ENCODE data around the gene UGT1A6. TPM values are rescaled to one million over a fixed set of nuclear protein-coding genes. Genes with fewer than 3 reads are reported as not detected.

Gene UGT1A6
- total RNA-seq, 1 experiment from 2014 or later = 2.2 TPM

DNA sequence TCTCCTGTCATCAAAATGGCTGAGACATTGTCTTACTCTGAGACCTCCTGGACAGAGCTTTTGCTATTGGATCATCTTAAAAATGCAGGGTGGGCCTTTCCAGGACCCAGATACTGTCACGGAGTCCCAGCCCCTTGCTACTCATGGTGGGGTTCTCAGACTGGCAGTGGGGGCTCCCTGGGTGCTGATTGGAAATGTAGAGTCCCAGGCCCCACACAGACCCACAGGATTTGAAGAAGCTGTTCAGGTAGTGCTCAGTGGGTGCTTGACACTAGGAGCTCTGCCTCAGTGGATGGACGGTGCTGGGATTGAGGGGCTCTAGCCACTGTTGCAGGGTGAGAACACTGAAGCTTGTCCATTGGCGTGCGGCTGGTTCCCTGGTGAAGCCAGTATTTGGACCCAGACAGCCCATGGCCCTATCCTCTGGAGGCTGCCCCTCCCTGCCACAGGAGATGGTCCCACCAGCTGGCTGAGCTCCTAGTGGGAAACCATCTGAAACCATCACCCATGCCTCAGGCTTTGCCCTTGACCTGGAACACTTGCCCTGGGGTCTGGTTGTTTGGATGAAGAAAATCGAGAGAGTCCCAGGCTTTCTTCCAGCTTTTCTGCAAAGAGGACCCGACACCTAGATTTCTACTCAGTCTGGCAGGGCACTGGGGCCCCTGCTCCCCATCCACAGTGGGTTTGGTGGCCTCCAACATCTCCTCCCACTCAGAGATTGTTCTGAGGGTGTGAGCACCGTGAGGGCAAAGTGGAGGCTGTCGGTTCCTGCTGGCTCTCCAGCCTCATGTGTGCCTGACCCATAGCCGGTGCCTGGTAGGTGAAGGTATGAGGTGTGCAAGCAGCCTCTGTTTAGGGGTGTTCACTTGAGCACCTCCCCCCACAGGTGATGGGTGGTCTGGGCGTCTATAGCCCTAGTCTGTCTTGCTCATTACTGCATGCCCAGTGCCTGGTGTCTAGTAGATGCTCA lies 115.6 kb downstream of the UGT1A6 start:
- ChIA-PET CTCF (no interaction called here), POLR2A (ENCODE audit: unreplicated experiment) (no interaction called here)
- no peak for ATAC-seq
- intact Hi-C loops (cut with micrococcal nuclease) = no loop called here
- Histone ChIP-seq H3K4me1 (ENCODE audit: insufficient read depth, low read length) (no peaks in the 10 kb centered on the region), H3K27ac (ENCODE audit: low read length) (no peak overlapping the region), H3K36me3 (ENCODE audit: low read depth, low read length) (no peaks in the 10 kb centered on the region), H3K9me2 (replicated peaks; ENCODE audit: low read length) (no peaks in the 10 kb centered on the region), H3K9me3 (ENCODE audit: low read length) (no peaks in the 10 kb centered on the region), H3K79me2 (ENCODE audit: low read length) (no peaks in the 10 kb centered on the region), H4K20me1 (ENCODE audit: low read length) (no peaks in the 10 kb centered on the region), H3K9ac (ENCODE audit: low read length) (no peak overlapping the region), H3K4me3 (ENCODE audit: low read length) (no peak overlapping the region), H3K4me2 (ENCODE audit: low read length) (no peak overlapping the region), H3F3A (ENCODE audit: low read length, unreplicated experiment) (no peaks in the 10 kb centered on the region), H2AFZ (ENCODE audit: low read length) (no peak overlapping the region), H3K27me3 (ENCODE audit: low read length) (no peaks in the 10 kb centered on the region)
- BruUV-seq (replicated peaks) = no TSS peak
- TF ChIP-seq EZH2 (IDR thresholded peaks at IDR 0.05; ENCODE audit: low read length, unreplicated experiment) = no peak
- no peak for TF ChIP-seq CTCF (conservative IDR thresholded peaks at IDR 0.05; ENCODE audit: low read depth, low read length)
- TF ChIP-seq EZH2phosphoT487 (IDR thresholded peaks at IDR 0.05; ENCODE audit: borderline replicate concordance, low read length) = no peak
- no peak for DNase-seq

DNA sequence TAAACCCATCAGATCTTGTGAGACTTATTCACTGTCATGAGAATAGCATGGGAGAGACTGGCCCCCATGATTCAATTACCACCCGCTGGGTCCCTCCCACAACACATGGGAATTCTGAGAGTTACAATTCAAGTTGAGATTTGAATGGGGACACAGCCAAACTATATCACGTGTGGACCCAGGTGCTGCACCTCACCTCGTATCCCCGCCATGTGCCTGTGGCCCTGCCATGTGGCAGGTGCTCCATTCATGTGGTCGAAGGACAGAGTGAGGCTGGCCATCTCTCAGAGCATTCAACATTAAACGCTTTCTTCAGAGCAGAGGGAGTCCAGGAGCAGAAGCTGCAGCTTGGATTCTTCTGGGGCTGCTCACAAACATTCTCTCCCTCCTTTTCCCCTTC lies 117.7 kb downstream of the UGT1A6 start:
- Histone ChIP-seq H3K4me3 (ENCODE audit: low read length) (no peak overlapping the region), H3K9me3 (ENCODE audit: low read length) (no peaks in the 10 kb centered on the region), H2AFZ (ENCODE audit: low read length) (no peak overlapping the region), H3K4me1 (ENCODE audit: insufficient read depth, low read length) (no peaks in the 10 kb centered on the region), H3K9me2 (replicated peaks; ENCODE audit: low read length) (no peaks in the 10 kb centered on the region), H3K27ac (ENCODE audit: low read length) (no peak overlapping the region), H3F3A (ENCODE audit: low read length, unreplicated experiment) (no peaks in the 10 kb centered on the region), H4K20me1 (ENCODE audit: low read length) (no peaks in the 10 kb centered on the region), H3K79me2 (ENCODE audit: low read length) (no peaks in the 10 kb centered on the region), H3K27me3 (ENCODE audit: low read length) (no peaks in the 10 kb centered on the region), H3K36me3 (ENCODE audit: low read depth, low read length) (no peaks in the 10 kb centered on the region), H3K4me2 (ENCODE audit: low read length) (no peak overlapping the region), H3K9ac (ENCODE audit: low read length) (no peak overlapping the region)
- ChIA-PET POLR2A (ENCODE audit: unreplicated experiment) (no interaction called here), CTCF (no interaction called here)
- TF ChIP-seq EZH2phosphoT487 (IDR thresholded peaks at IDR 0.05; ENCODE audit: borderline replicate concordance, low read length) (no peak), CTCF (conservative IDR thresholded peaks at IDR 0.05; ENCODE audit: low read depth, low read length) (no peak), EZH2 (IDR thresholded peaks at IDR 0.05; ENCODE audit: low read length, unreplicated experiment) (no peak)
- DNase-seq (no peak), ATAC-seq (no peak)
- intact Hi-C loops (cut with micrococcal nuclease) = no loop called here
- BruUV-seq (replicated peaks) = no TSS peak

DNA sequence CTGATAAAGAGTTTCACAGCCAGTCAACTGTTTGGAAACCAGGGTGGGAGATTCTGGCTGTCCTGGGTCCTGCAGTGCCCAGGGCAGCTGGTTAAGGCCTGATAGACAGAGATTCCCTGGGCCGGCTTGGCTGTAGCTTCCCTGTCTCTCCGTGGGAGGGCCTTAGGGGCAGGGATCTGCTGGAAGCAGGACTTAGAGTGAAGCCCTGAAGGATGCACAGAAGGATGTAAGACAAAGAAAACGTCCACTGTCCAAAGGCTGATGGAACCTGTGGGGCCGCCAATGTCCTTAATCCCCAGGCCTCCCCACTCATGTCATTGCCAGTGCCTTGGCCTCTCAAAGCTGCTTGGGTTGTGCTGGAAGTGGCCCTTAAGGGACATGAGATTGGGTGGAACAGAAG lies 118.4 kb downstream of the UGT1A6 start:
- CTCF ChIA-PET = no interaction called here
- no peaks in the 10 kb centered on the region for H3K4me1 ChIP-seq (ENCODE audit: insufficient read depth, low read length)
- no TSS peak for BruUV-seq (replicated peaks)
- no peaks in the 10 kb centered on the region for H3F3A ChIP-seq (ENCODE audit: low read length, unreplicated experiment)
- H3K9ac ChIP-seq (ENCODE audit: low read length) = no peak overlapping the region
- no peak overlapping the region for H3K4me2 ChIP-seq (ENCODE audit: low read length)
- H3K79me2 ChIP-seq (ENCODE audit: low read length) = no peaks in the 10 kb centered on the region
- H3K27ac ChIP-seq (ENCODE audit: low read length) = no peak overlapping the region
- H3K4me3 ChIP-seq (ENCODE audit: low read length) = no peak overlapping the region
- POLR2A ChIA-PET (ENCODE audit: unreplicated experiment) = no interaction called here
- H3K36me3 ChIP-seq (ENCODE audit: low read depth, low read length) = no peaks in the 10 kb centered on the region
- H4K20me1 ChIP-seq (ENCODE audit: low read length) = no peaks in the 10 kb centered on the region
- H3K27me3 ChIP-seq (ENCODE audit: low read length) = no peaks in the 10 kb centered on the region
- H2AFZ ChIP-seq (ENCODE audit: low read length) = no peak overlapping the region
- DNase-seq = no peak
- no peak for ATAC-seq
- no peaks in the 10 kb centered on the region for H3K9me3 ChIP-seq (ENCODE audit: low read length)
- no peak for TF ChIP-seq CTCF (conservative IDR thresholded peaks at IDR 0.05; ENCODE audit: low read depth, low read length)
- TF ChIP-seq EZH2 (IDR thresholded peaks at IDR 0.05; ENCODE audit: low read length, unreplicated experiment) = no peak
- TF ChIP-seq EZH2phosphoT487 (IDR thresholded peaks at IDR 0.05; ENCODE audit: borderline replicate concordance, low read length) = no peak
- intact Hi-C loops (cut with micrococcal nuclease) = no loop called here
- no peaks in the 10 kb centered on the region for H3K9me2 ChIP-seq (replicated peaks; ENCODE audit: low read length)

Measured in PC-3 (cell line).